LNCaP clone FGC (cell line): Measurements from ENCODE around the gene TRIM47.

ENCODE experiments used
- DNase-seq: peaks from one replicate; pipeline ENCODE4 v3.0.0-alpha.2; 2011; ENCODE audit warnings: low read depth
- H3K4me3 ChIP-seq: 2 replicates; pipeline ENCODE4 v1.5.1; 2011; ENCODE audit warnings: mild to moderate bottlenecking, low read depth, low read length, control low read depth
- CTCF ChIP-seq: IDR thresholded peaks from 2 replicates; pipeline ENCODE4 v1.5.1; 2012; ENCODE audit warnings: mild to moderate bottlenecking; ENCODE audit not compliant: control insufficient read depth, insufficient read depth; ENCODE audit errors: extremely low read depth

The TRIM47 gene

GRCh38 chr17:75917141-75917916, 38.9 kb upstream of the TRIM47 start:
- H3K4me3 ChIP-seq: no peak overlapping the region
- TF ChIP-seq CTCF: no peak
- DNase-seq: no peak

GRCh38 chr17:75915268-75915667, 36.9 kb upstream of the TRIM47 start:
- no peak for DNase-seq
- H3K4me3 ChIP-seq: no peak overlapping the region

GRCh38 chr17:75914643-75915267, 36.4 kb upstream of the TRIM47 start:
- DNase-seq: no peak
- H3K4me3 ChIP-seq: no peak overlapping the region
- TF ChIP-seq CTCF: no peak

More at GRCh38 chr17:75915268-75915667, 36.9 kb upstream of the TRIM47 start:
- TF ChIP-seq CTCF: no peak

GRCh38 chr17:75913537-75914210, 35.3 kb upstream of the TRIM47 start:
- TF ChIP-seq CTCF: no peak
- DNase-seq: no peak
- no peak overlapping the region for H3K4me3 ChIP-seq

GRCh38 chr17:75910699-75911098, 32.3 kb upstream of the TRIM47 start:
- DNase-seq: no peak
- no peak for TF ChIP-seq CTCF
- no peak overlapping the region for H3K4me3 ChIP-seq

- no peak overlapping the region for H3K4me3 ChIP-seq
- TF ChIP-seq CTCF: no peak
- DNase-seq: no peak
Observed at GRCh38 chr17:75909812-75910274, 31.5 kb upstream of the TRIM47 start.
